Brain pericyte (primary cell): ENCODE results near the gene LTO1.

Source experiments
- DNase-seq: peaks from one replicate; pipeline ENCODE4 v3.0.0-alpha.2; 2012; ENCODE audit warnings: low read depth, low spot score

LTO1 gene, protein sequence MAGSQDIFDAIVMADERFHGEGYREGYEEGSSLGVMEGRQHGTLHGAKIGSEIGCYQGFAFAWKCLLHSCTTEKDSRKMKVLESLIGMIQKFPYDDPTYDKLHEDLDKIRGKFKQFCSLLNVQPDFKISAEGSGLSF

DNA sequence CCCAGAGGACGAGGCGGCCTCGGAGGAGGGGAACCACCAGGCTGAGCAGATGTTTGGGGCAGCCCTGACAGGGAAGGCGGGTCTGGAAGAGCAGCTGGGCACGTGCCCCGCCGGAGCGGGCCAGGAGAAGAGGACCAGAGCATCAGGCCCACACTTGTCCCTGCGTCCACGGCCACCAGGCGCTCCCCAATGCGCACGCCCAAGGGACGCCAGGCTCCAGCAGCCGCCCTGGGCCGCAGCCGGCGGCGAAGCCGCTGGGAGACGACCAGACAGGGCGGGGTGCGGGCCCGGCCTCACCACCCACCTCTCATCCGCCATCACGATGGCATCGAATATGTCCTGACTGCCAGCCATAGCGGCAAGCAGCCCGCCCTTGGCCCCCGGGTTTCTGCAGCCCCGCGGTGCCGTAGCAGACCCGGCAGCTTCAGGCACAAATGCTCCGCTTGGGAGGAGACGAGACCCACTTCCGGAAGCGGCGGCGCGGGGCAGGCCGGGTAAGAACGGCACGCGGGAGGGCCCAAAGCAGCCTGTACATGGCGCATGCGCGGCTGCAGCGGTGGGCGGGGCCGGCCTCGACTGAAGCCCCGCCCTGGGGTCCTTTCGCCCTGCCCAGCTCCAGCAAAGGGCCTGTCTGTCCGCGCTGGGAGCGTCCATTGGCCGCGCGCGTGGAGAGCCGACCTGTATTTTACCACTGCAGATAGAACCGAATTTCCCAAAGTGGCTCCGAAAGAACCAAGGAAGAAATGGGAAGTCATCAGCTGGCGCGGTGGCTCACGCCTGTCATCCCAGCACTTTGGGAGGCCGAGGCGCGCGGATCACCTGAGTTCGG is at the start of gene LTO1:
LTO1 (minus strand) TSS at position 468 of the 829 bp plus-strand sequence; CDS start at position 354, 114 bp downstream.
- peak; percentile 88 for DNase-seq

DNA sequence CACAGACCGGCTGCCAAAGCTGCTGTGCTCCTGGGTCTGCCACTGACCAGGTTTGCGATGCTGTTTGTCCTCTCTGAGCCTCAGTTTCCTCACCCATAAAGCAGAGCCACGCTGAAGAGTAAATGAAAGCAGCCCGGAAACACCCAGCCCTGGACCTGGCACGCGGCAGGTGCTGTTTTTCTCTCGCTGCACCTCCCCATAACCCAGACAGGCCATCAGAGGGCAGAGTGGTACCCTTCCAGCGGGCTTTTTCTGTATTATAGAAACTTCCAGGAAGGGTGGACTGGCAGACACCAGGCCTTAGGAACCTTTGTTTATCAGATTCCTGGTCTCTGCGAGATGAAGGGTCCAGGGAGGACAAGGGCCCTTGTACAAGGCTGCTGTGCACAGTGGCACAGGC is 46.6 kb upstream of the LTO1 start:
- no peak for DNase-seq

DNA sequence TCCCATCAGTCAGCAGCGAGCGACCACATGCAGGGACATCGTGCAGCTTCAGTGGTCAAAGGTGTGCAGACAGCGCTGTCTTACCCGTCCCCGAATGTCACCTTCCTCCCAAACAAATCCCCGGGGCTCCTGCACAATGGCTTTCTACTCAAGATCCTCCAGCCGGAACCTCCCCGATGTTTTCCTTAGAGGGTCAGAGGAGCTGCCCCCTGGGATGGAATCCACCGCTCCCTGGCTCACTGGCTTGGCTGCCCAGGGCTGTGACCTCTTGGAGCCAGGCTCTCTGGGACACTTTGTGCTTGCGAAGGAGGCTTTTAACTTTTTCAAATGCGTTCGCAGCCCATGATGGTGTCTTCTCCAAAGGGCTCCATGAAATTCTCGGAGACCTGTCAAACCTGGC is 46.0 kb upstream of the LTO1 start:
- no peak for DNase-seq

DNA sequence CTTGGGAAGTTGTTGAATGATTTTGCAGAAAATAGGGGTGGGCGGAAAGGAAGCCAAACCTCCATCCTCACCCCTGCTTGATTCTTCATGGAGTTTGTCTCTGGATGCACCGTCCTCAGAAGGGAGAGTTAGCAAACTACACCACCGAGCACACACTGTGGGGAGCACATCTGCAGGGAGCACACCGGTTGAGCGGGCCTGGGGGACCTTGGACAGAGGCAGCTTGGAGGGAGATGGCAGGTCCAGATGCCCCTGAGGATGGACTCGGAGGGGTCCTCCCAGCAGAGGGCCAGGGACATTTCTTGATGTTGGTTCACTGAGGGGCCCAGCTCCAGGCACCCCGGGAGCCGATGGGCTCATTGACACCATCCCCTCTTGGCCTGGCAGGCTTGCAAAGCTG is 43.8 kb upstream of the LTO1 start:
- DNase-seq: no peak

DNA sequence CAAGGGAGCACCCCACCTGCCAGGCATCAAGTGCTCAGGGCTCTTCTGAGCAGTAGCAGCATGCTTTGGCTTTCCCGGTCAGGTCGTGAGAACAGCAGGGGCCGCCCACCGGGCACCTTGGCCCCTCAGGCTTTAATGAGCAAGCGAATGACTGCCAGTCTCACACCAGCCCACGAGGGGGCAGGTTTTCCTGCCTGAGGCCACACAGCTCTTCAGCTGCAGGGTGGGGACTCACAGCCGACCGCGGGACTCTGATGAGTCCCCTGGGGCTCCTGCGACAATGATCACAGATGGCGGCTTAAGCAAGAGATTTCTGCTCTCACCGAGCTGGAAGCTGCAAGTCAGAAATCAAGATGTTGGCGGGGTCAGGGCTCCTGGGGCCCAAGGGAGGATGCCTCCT is 43.0 kb upstream of the LTO1 start:
- no peak for DNase-seq

DNA sequence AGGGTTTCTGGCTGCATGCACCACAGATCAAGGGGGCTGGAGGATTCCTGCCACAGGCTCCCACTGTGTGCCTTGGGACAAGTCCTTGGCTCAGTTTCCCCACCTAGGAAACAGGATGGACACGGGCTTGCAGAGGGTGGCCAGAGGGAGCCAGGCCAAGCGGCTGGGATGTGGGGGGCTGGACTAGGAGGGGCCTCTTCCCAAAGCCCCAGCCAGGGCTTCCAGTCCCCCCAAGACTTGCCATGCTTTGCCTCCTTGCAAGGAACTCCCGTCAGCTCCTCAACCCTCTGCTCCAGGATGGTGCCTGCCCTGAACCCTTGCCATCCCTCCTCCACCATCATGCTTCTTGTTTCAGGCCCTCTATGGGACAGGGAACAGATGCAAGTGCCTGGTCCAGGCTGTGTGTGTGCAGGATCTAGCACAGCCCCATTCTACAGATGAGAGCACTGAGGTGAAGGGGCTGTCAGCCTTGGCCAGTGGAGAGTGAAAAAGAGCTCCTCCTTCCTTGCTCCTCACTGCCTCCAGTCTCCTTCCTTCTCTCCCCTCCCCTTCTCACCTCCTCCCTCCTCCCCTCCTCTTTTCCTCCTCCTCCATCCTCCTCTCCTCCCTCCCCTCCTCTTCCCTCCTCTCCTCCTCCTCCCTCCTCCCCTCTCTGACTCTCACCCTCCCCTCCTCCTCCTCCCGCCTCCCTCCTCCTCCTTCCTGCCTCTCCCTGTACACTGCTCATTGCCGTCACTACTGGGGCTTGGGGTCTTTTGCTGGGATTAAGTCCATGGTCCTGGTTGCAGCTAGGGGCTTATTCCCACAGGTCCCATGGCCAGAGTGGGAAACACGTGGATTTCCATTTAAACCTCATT is 42.0 kb upstream of the LTO1 start:
- DNase-seq: no peak

DNA sequence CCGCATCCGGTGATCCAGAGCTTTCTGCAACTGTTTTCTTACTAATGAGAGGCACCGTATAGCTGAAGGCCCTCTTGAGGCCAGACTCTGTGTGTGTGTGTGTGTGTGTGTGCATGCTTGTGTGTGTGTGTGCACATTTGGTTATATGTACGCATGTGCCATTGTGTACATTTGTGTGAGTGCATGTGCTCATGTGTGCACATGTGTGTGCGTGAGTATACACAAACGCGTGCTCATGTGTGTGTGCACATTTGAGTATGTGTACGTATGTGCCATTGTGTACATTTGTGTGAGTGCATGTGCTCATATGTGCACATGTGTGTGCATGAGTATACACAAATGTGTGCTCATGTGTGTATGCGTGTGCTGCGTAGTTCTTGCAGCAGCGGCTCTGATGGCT is 40.9 kb upstream of the LTO1 start:
- DNase-seq: no peak

DNA sequence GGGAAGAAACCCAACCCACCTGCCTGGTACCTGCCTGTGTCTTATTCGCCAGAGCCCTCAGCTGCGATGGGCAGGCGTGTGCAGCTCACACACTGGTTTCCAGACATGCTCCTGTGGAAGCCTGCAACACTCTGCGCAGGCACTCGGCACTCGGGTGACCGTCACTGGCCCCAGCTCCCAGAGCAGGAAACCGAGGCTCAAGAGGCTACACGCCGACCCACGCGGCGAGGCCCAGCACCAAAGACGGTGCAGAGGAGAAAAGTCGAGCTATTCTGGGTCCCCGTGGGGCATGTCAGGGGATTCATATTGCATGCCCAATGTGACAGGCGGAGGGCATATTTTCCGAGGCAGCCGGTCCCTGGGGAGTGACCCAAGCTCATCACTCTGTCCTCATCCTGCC is 40.3 kb upstream of the LTO1 start:
- DNase-seq: no peak

DNA sequence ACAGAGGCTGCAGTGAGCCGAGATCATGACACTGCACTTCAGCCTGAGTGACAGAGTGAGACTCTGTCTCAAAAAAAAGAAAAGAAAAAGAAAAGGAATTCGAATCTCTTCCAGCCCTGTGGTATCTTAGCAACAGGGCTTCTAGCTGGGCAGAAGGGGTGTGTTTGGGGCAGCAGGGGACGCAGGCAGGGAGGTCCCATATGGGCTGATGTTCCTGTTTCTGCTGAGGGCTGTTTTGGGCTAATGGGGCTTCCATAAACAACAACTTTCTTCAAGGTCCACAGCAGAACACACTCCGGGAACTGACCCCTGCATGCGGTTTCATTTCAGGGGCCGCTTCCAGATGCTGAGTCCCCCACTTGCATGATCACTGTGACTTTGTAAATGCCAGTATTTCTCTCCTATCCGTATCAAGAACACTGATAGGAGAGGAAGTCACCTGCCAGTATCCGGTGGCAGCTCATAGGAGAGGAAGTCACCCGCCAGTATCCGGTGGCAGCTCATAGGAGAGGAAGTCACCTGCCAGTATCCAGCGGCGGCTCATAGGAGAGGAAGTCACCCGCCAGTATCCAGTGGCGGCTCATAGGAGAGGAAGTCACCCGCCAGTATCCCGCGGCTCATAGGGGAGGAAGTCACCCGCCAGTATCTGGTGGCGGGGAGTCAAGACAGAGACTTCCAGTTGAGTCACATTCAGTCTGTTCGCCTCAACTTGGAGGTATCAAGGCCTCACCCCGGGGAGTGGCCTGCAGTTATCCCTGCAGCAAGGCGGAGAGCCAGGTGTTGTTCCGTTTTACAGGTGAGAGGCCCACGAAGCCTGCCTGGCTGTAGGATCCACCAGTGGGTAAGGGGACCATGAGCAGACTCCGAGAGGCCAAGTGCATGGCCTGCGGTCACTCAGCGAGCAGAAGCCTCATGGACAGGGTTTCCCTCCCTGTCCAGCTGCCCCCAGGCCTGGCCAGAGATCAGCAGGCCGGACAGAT is 37.0 kb upstream of the LTO1 start:
- DNase-seq: no peak

DNA sequence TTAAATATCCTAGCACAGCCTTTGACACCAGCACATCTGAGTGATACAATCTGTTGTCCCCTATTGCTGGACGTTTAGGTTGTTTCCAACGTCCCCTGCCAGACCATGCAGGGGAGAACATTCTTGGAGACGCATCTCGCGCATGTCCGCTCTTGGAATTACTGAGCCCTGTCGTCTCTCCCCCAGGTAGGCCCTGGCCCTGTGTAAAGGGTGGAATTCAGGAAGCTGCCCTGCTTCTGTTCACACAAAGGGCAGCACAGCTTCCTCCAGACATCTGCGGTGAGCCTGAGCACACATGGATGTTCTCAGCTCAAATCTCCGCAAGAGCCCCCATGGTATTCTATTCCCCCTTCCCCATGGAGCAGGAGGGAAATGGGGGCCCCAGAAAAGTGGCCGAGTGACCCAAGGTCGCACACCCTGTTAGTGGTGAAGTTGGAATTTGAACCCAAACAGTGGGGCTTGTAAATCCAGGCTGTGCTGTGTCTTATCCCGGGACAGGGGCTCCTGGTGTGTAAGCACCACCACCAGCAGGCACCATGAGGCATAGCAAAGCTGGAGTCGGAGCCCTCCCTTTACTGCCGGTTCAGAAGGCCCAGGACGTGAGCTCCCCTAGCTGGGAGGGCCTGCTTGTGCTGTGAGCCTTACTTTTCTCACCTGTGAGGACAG is 33.7 kb upstream of the LTO1 start:
- DNase-seq: no peak

DNA sequence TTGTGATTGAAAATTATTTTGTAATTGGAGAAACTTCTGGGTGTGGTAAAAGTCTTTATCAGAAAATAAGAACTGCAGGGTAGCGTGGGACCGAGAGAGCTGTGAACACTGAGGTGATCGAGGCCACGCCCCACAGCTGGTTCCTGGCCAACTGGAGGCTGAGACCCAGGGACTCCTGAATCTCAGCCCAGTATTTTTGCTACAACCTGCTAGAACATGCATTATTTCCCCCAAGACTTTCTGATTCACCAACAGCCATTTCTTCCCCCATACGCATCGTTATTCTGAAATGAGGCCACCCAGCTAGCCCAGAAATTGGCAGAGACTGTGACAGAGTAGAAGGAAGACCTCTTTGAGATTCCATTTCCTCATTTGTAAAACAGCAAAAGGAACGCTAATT is 32.0 kb upstream of the LTO1 start:
- DNase-seq: no peak

DNA sequence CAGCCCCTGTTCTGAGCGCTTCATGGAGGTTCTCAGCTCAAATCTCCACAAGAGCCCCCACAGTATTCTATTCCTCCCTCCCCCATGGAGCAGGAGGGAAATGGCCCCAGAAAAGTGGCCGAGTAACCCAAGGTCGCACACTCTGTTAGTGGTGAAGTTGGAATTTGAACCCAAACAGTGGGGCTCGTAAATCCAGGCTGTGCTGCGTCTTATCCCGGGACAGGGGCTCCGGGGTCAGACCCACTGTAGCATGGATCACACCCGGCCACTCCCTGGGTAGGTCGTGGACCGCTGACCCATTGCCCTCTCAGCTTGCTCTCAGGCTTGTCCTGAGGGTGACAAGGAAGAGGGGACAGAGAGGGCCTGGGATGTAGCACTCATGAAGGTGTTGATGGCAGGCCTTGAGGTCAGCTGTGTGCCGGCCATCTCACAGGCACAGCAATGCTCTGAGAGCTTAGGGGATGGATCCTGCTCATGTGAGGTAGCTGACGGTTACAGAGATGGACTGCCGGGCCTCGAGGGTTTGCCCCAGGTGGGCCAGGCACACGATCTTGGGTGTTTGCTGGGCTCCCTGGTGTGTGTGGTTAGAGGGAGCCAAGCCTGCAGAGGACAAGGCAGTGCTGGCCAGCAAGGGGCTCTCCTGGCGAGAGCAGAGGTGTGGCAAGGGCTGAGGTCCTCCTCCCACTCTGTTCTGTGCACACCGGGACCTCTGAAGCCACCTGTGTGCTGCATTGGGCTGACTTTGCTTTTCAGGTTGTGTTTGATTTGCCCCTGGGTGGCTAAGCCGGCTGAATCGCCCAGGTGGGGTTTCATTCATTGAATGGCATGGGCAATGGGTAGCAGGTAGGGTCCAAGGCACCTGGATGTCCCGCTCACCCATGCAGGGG is 31.0 kb upstream of the LTO1 start:
- no peak for DNase-seq

DNA sequence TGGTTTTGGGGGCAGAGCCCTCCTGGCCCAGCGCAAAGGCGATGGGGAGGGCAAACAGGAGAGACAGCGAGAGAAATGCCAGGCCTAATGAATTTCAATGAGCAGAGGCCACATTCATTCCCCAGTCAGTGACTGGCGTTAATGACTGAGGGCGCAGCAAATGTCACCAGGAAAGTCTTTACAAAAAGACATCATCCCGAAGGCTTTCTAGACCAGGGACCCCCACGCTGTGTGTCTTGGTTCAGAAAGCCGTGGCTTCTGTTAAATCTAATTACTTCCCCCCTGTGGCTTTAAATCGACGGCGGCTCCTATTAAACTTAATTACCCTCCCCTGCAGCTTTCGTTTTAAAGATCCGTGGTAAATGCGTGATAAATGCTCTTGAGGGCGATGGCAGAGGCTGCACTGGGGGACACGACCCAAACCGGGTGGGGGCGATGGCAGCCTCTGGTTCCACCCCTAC is 30.2 kb upstream of the LTO1 start:
- DNase-seq: no peak

DNA sequence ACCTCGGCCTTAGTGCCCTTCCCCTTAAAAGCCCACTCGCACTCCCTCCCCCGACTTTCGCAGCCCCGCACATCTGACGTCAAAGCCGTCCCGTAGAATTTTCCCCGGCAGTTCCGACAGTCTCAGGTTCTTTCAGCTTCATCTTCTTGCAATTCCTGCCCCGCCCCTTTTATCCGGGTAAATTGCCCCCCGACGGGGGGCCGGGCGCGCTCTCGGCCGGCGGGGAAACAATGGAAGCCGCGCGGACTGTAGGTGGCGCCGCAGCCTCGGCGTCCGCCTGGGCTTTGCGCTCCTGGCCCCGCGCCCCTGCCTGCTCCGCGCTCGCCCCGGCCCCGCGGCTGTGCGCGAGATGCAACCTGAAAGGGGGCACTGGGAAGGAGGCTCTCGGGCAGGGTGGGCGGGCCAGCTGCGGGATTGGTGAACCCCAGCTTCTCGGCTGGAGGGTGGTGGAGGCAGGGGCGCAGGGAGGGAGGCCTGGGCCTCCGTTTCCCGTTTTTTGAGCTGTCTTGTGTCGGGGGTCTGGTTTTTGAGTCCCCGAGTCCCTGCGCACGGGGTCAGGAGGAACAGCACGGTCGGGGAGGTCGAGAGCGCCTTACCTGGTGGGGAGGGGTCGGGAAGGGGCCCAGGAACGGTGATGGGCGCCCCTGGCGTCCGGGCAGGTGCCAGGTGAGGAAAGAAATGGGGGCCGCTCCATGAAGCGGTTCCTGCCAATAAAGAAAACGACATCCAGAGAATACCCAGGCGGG is 29.5 kb upstream of the LTO1 start:
- DNase-seq: no peak

DNA sequence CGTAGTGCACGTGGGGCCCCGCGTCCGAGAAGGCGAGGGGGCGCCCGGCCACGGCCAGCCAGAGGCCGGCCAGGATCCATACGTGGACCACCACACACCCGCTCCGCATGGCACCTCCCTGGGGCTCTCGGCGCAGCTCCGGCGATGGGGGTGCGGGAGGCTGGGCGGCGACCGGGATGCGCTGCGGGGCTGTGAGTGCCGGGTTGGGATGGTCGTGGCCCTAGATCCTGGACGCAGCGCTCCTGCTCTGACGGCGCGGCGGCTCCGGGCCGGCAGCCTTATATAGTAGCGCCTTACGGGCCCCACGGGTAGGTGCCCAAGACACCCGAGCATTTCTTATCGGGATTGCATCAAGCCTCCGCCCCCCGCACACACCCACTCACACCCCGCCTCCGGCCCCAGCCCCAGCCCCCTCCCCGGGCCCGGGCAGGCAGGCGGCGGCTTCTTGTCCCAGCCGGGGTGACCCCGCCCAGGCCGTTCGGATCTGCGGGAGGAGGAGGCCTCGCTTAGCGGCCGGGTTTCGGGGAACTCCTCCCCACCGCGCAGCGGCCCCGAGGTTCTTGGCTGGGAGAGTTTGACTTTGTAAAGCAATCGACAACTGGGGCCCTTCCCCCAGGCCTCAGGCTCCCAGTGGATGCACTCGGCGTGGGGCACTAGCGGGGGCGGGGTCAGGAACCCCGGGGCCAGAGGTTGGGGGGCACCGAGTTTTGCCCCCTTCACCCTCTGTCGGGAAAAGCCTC is 28.8 kb upstream of the LTO1 start, which contains the start of gene FGF19:
FGF19 (minus strand) TSS at position 255 of the 740 bp plus-strand sequence; CDS start at position 109, 146 bp downstream.
- DNase-seq: no peak

DNA sequence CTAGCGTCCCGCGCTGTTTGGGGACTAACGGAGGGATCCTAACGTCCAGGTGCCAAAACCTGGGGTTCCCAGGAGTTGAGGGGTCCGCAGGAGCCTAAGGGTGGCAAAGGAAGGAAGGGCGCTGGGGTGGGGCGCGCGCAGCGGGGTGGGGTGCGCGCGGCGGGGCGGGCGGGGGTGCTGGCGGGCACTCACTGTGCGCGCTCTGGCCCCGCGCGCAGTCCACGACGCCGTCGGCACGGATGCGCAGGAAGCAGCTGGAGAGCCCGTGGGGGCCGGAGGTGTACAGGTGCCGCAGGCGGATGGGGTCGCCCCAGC is 28.3 kb upstream of the LTO1 start:
- DNase-seq: no peak

DNA sequence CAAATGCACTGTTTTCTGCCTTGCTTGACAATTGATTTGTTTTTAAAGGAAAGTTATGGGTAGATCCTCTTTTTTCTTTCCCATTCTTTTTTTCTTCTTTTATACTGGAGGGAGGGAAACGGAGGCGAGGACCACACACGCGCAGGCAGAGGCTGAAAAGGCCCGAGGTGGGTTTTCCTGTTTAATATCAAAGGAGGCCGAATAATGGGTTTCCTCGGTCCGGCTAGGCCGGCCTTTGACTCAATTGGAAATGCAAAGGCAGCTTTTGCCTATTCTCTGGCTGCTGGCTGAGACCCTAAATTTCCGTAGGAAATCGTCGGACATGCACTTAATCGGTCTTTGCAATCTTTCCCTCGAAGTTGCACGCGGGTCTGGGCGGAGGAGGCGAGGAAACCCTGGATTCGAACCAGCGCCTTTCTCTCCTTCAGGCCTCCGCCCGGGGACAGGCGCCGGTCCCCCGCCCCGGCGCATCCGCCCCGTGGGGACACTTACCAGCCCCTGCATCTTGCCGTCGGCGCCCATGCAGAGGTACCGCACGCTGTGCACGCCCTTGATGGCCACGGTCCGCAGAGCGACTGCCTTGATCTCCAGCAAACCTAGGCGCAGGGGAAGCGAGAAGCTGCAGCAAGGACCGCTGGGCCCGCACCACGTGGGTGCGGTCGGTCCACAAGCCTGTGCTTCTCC is 27.8 kb upstream of the LTO1 start:
- no peak for DNase-seq

DNA sequence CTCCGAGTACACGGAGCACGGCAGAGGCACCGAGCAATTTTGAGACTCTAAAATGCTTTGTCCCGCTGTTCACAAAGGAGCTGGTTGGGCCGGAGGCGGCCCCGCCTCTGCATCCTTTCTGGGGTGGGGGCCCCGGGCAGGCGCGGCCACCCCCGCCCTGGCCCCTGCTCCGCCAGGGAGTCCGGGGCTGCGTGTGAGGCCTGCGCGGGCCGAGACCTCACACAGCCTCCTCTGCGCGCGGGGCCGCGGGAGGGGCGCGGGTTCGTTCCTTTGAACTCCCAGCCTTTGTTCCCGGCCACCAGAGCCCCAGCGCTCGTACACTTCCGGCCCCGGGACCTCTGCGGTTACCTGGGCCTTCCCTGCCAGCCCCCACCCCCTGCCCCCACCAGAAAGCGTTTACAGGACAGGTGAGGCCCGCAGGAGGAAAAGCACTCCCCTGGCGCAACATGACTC is 27.1 kb upstream of the LTO1 start:
- no peak for DNase-seq
